Activated CD4-positive, alpha-beta T cell treated with anti-CD3 and anti-CD28 coated beads for 36 hours (primary cell): ENCODE measurements around the gene WAPL. TPM values are rescaled to one million over a fixed set of nuclear protein-coding genes. Genes with fewer than 3 reads are reported as not detected.

Source experiments
- ATAC-seq: fragments of 200-7000 bp; cut with Tn5 transposase; one replicate; pipeline ENCODE4 v1.10.0; 2021; ENCODE audit warnings: mild to moderate bottlenecking, moderate library complexity
- CTCF ChIA-PET: fragments of 350-600 bp; sonication (Branson Sonifier 250); formaldehyde crosslinking; loops from one replicate; lab custom pipeline; 2021; ENCODE audit warnings: antibody characterized with exemption; lab: Charles Lee
- POLR2A ChIA-PET: fragments of 350-600 bp; sonication (Branson Sonifier 250); formaldehyde crosslinking; loops from one replicate; lab custom pipeline; 2021; ENCODE audit warnings: antibody characterized with exemption, inconsistent platforms; lab: Charles Lee
- DNase-seq: peaks from one replicate; pipeline ENCODE4 v3.0.0-alpha.2; 2020
- H3K27ac Mint-ChIP-seq: one replicate; pipeline ENCODE4 v1.8.0; 2021; ENCODE audit warnings: mixed read lengths
- H3K27me3 Mint-ChIP-seq: one replicate; pipeline ENCODE4 v1.8.0; 2021; ENCODE audit warnings: mixed read lengths
- H3K36me3 Mint-ChIP-seq: one replicate; pipeline ENCODE4 v1.8.0; 2021; ENCODE audit warnings: low read depth, mixed read lengths
- H3K4me1 Mint-ChIP-seq: one replicate; pipeline ENCODE4 v1.8.0; 2021; ENCODE audit warnings: mixed read lengths
- H3K4me3 Mint-ChIP-seq: one replicate; pipeline ENCODE4 v1.8.0; 2021; ENCODE audit warnings: mild to moderate bottlenecking, moderate library complexity, mixed read lengths
- H3K9me3 Mint-ChIP-seq: one replicate; pipeline ENCODE4 v1.8.0; 2021; ENCODE audit warnings: low read depth, mixed read lengths
- intact Hi-C, 2 experiments: fragments of 100-400 bp; cut with DNase I in 1 of 2; cut with micrococcal nuclease in 1 of 2; formaldehyde crosslinking; loops; one replicate each; pipeline versions ENCODE4 v1.14.2 to v1.15.1; 2022 to 2024; cut with DNase I, micrococcal nuclease
- total RNA-seq, 2 experiments: library from RNA; stranded (reverse); gene quantifications; one replicate each; pipeline ENCODE4 v1.2.3, GENCODE V29; 2021

WAPL gene
- total RNA-seq, 2 experiments from 2014 or later = 37.4 to 43.2 TPM

GRCh38 chr10:86500846-86501245 lies 20.7 kb downstream of the WAPL start:
- Mint-ChIP-seq H3K9me3 (no peaks in the 10 kb centered on the region), H3K4me3 (no peak overlapping the region), H3K4me1 (peaks cover 55% of the 10 kb centered on the region), H3K27ac (no peak overlapping the region), H3K36me3 (peaks cover 36% of the 10 kb centered on the region), H3K27me3 (no peaks in the 10 kb centered on the region)
- ChIA-PET POLR2A (no interaction called here), CTCF (interaction anchor here (0.8 to 1.0 kb wide), 2 partner anchors 9 to 29 kb away, joined by 3 read pairs; no protein-coding TSS in a partner anchor)
- ATAC-seq = no peak
- DNase-seq = no peak
- intact Hi-C loops = no loop called here

GRCh38 chr10:86498598-86498997 lies 23.0 kb downstream of the WAPL start:
- Mint-ChIP-seq H3K4me1 (peaks cover 50% of the 10 kb centered on the region), H3K9me3 (no peaks in the 10 kb centered on the region), H3K4me3 (no peak overlapping the region), H3K27me3 (no peaks in the 10 kb centered on the region), H3K36me3 (peaks cover 52% of the 10 kb centered on the region), H3K27ac (peak overlapping the region; percentile 19)
- intact Hi-C loops = no loop called here
- ChIA-PET CTCF (interaction anchor here (0.7 kb wide), 1 partner anchor 85 kb away, joined by 3 read pairs; no protein-coding TSS in a partner anchor), POLR2A (no interaction called here)
- no peak for DNase-seq
- ATAC-seq = no peak

GRCh38 chr10:86497621-86498020 lies 24.0 kb downstream of the WAPL start:
- CTCF ChIA-PET = interaction anchor here (0.9 kb wide), 1 partner anchor 13 kb away, joined by 3 read pairs; no protein-coding TSS in a partner anchor
- H3K27me3 Mint-ChIP-seq = no peaks in the 10 kb centered on the region
- no peak for DNase-seq
- H3K9me3 Mint-ChIP-seq = no peaks in the 10 kb centered on the region
- H3K4me3 Mint-ChIP-seq = no peak overlapping the region
- peaks cover 48% of the 10 kb centered on the region for H3K36me3 Mint-ChIP-seq
- H3K4me1 Mint-ChIP-seq = peaks cover 42% of the 10 kb centered on the region
- no peak for ATAC-seq
- H3K27ac Mint-ChIP-seq = no peak overlapping the region
- POLR2A ChIA-PET = no interaction called here
- intact Hi-C loops = no loop called here

- peaks cover 48% of the 10 kb centered on the region for H3K36me3 Mint-ChIP-seq
- ChIA-PET POLR2A (no interaction called here), CTCF (interaction anchor here (0.5 to 0.7 kb wide), 2 partner anchors 85 to 96 kb away, joined by 3 to 4 read pairs; no protein-coding TSS in a partner anchor)
- no peak overlapping the region for H3K4me3 Mint-ChIP-seq
- H3K27me3 Mint-ChIP-seq = no peaks in the 10 kb centered on the region
- DNase-seq (no peak), ATAC-seq (no peak)
- H3K27ac Mint-ChIP-seq = no peak overlapping the region
- H3K9me3 Mint-ChIP-seq = no peaks in the 10 kb centered on the region
- intact Hi-C loops = no loop called here
- H3K4me1 Mint-ChIP-seq = peaks cover 25% of the 10 kb centered on the region
Measured at GRCh38 chr10:86489960-86490612, 31.5 kb downstream of the WAPL start.

- no peak for ATAC-seq
- H3K4me1 Mint-ChIP-seq = peaks cover 22% of the 10 kb centered on the region
- no peak overlapping the region for H3K4me3 Mint-ChIP-seq
- ChIA-PET CTCF (interaction anchor here (0.5 kb wide), 1 partner anchor 84 kb away, joined by 4 read pairs; no protein-coding TSS in a partner anchor), POLR2A (no interaction called here)
- peaks cover 42% of the 10 kb centered on the region for H3K36me3 Mint-ChIP-seq
- H3K27ac Mint-ChIP-seq = no peak overlapping the region
- no peaks in the 10 kb centered on the region for H3K9me3 Mint-ChIP-seq
- intact Hi-C loops = no loop called here
- H3K27me3 Mint-ChIP-seq = no peaks in the 10 kb centered on the region
- DNase-seq = no peak
Measured at GRCh38 chr10:86489071-86489810, 32.4 kb downstream of the WAPL start.

- CTCF ChIA-PET = interaction anchor here (0.8 to 1.5 kb wide), 2 partner anchors 8 to 14 kb away, joined by 3 to 5 read pairs; no protein-coding TSS in a partner anchor
- POLR2A ChIA-PET = interaction anchor here (0.8 kb wide), 1 partner anchor 87 kb away, joined by 3 read pairs; no protein-coding TSS in a partner anchor
- peaks cover 20% of the 10 kb centered on the region for H3K4me1 Mint-ChIP-seq
- intact Hi-C loops = no loop called here
- H3K27me3 Mint-ChIP-seq = no peaks in the 10 kb centered on the region
- H3K4me3 Mint-ChIP-seq = no peak overlapping the region
- peaks cover 39% of the 10 kb centered on the region for H3K36me3 Mint-ChIP-seq
- no peaks in the 10 kb centered on the region for H3K9me3 Mint-ChIP-seq
- DNase-seq (no peak), ATAC-seq (peak; percentile 23)
- peak overlapping the region; percentile 3 for H3K27ac Mint-ChIP-seq
Measured at GRCh38 chr10:86486856-86487255, 34.7 kb downstream of the WAPL start.

- no peaks in the 10 kb centered on the region for H3K9me3 Mint-ChIP-seq
- ATAC-seq (no peak), DNase-seq (no peak)
- POLR2A ChIA-PET = no interaction called here
- CTCF ChIA-PET = interaction anchor here (1.0 to 1.6 kb wide), 3 partner anchors 13 to 84 kb away, joined by 3 to 5 read pairs (median 3); no protein-coding TSS in a partner anchor
- no peak overlapping the region for H3K4me3 Mint-ChIP-seq
- peaks cover 26% of the 10 kb centered on the region for H3K36me3 Mint-ChIP-seq
- no peak overlapping the region for H3K27ac Mint-ChIP-seq
- H3K4me1 Mint-ChIP-seq = peaks cover 15% of the 10 kb centered on the region
- intact Hi-C loops = no loop called here
- no peaks in the 10 kb centered on the region for H3K27me3 Mint-ChIP-seq
Measured at GRCh38 chr10:86483664-86484063, 37.9 kb downstream of the WAPL start.

- ChIA-PET CTCF (interaction anchor here (0.7 kb wide), 1 partner anchor 1575 kb away, joined by 4 read pairs; no protein-coding TSS in a partner anchor), POLR2A (no interaction called here)
- H3K27ac Mint-ChIP-seq = no peak overlapping the region
- ATAC-seq = no peak
- H3K4me3 Mint-ChIP-seq = no peak overlapping the region
- DNase-seq = no peak
- H3K36me3 Mint-ChIP-seq = peaks cover 13% of the 10 kb centered on the region
- no peaks in the 10 kb centered on the region for H3K27me3 Mint-ChIP-seq
- intact Hi-C loops = no loop called here
- H3K4me1 Mint-ChIP-seq = peaks cover 6% of the 10 kb centered on the region
- H3K9me3 Mint-ChIP-seq = no peaks in the 10 kb centered on the region
Measured at GRCh38 chr10:86481761-86482160, 39.8 kb downstream of the WAPL start.

GRCh38 chr10:86480571-86480970 lies 41.0 kb downstream of the WAPL start:
- ChIA-PET CTCF (interaction anchor here (1.4 to 1.7 kb wide), 3 partner anchors 21 to 105 kb away, joined by 3 to 5 read pairs (median 3); no protein-coding TSS in a partner anchor), POLR2A (interaction anchor here (0.6 kb wide), 1 partner anchor 370 kb away, joined by 3 read pairs; no protein-coding TSS in a partner anchor)
- H3K4me3 Mint-ChIP-seq = no peak overlapping the region
- H3K36me3 Mint-ChIP-seq = peaks cover 10% of the 10 kb centered on the region
- DNase-seq = no peak
- no peak for ATAC-seq
- peaks cover 4% of the 10 kb centered on the region for H3K4me1 Mint-ChIP-seq
- H3K27me3 Mint-ChIP-seq = no peaks in the 10 kb centered on the region
- no peak overlapping the region for H3K27ac Mint-ChIP-seq
- intact Hi-C loops = no loop called here
- no peaks in the 10 kb centered on the region for H3K9me3 Mint-ChIP-seq

- Mint-ChIP-seq H3K36me3 (peaks cover 36% of the 10 kb centered on the region), H3K4me3 (no peak overlapping the region), H3K4me1 (peaks cover 9% of the 10 kb centered on the region), H3K27me3 (no peaks in the 10 kb centered on the region), H3K27ac (no peak overlapping the region), H3K9me3 (no peaks in the 10 kb centered on the region)
- ChIA-PET POLR2A (interaction anchor here (0.7 kb wide), 1 partner anchor 47 kb away, joined by 3 read pairs; no protein-coding TSS in a partner anchor), CTCF (interaction anchor here (0.5 to 1.2 kb wide), 4 partner anchors 29 to 114 kb away, joined by 3 to 4 read pairs (median 3); no protein-coding TSS in a partner anchor)
- intact Hi-C loops = no loop called here
- ATAC-seq = no peak
- DNase-seq = no peak
Measured at GRCh38 chr10:86472061-86472460, 49.5 kb downstream of the WAPL start.
